T-cell (primary cell): Measurements from ENCODE around the gene KCNJ6. TPM values are rescaled to one million over a fixed set of nuclear protein-coding genes. Genes with fewer than 3 reads are reported as not detected.

ENCODE experiments used
- ATAC-seq, 4 experiments: fragments of 200-7000 bp in 3 of 4; fragments of 150-1000 bp in 1 of 4; cut with Tn5 transposase; replicated peaks in 1 of 4; 1 replicate in 3 of 4; 2 replicates in 1 of 4; pipeline ENCODE4 v1.10.0; 2021; ENCODE audit warnings: moderate library complexity in 3 of 4, mild to moderate bottlenecking in 2 of 4, moderate number of reproducible peaks in 1 of 4
- CTCF ChIA-PET, 2 donors: fragments of 300-600 bp; sonication (Branson Sonifier 250); formaldehyde crosslinking; loops; one replicate each; lab custom pipeline; 2022; ENCODE audit warnings: antibody characterized with exemption in 2 of 2; lab: Charles Lee
- POLR2A ChIA-PET, 2 donors: fragments of 300-600 bp; sonication (Branson Sonifier 250); formaldehyde crosslinking; loops; one replicate each; lab custom pipeline; 2022; ENCODE audit warnings: antibody characterized with exemption in 2 of 2; lab: Charles Lee
- DNase-seq, 35 experiments: peaks; one replicate each; pipeline versions ENCODE4 v3.0.0 to v3.0.0-alpha.2; 2013 to 2023
- H3K27ac ChIP-seq: one replicate; pipeline ENCODE4 v1.5.1; 2013; ENCODE audit warnings: low read length
- H3K27me3 ChIP-seq, 2 experiments: replicated peaks in 1 of 2; 1 replicate in 1 of 2; 2 replicates in 1 of 2; pipeline versions ENCODE4 v1.6.1 to v1.7.0; 2013; ENCODE audit warnings: low read length in 1 of 2, mixed read lengths in 1 of 2; ENCODE audit not compliant: control insufficient read depth in 2 of 2, insufficient read depth in 2 of 2; ENCODE audit errors: extremely low read depth in 1 of 2
- H3K36me3 ChIP-seq, 2 donors: 1 replicate in 1 of 2; 2 replicates in 1 of 2; pipeline versions ENCODE4 v1.6.1 to v1.7.0; 2013; ENCODE audit warnings: low read length in 1 of 2; ENCODE audit not compliant: control insufficient read depth in 2 of 2, insufficient read depth in 1 of 2; ENCODE audit errors: extremely low read depth in 1 of 2
- H3K4me1 ChIP-seq, 2 experiments: 1 replicate in 1 of 2; 2 replicates in 1 of 2; pipeline versions ENCODE4 v1.6.1 to v1.7.0; 2013; ENCODE audit warnings: low read length in 2 of 2, mixed read lengths in 1 of 2; ENCODE audit not compliant: insufficient read depth in 2 of 2, control insufficient read depth in 1 of 2; ENCODE audit errors: extremely low read depth in 1 of 2
- H3K4me3 ChIP-seq, 2 donors: 1 replicate in 1 of 2; 2 replicates in 1 of 2; pipeline versions ENCODE4 v1.5.1 to v1.7.0; 2013; ENCODE audit warnings: mild to moderate bottlenecking in 2 of 2, low read length in 1 of 2, moderate library complexity in 1 of 2; ENCODE audit not compliant: control insufficient read depth in 1 of 2; ENCODE audit errors: extremely low read depth in 1 of 2
- H3K9me3 ChIP-seq: 2 replicates; pipeline ENCODE4 v1.7.0; 2013
- H3K27ac Mint-ChIP-seq, 2 donors: one replicate each; pipeline ENCODE4 v1.8.0; 2020 to 2021; ENCODE audit warnings: mild to moderate bottlenecking in 2 of 2, mixed read lengths in 2 of 2
- H3K27me3 Mint-ChIP-seq, 2 donors: one replicate each; pipeline ENCODE4 v1.8.0; 2021 to 2022; ENCODE audit warnings: mixed read lengths in 2 of 2
- H3K36me3 Mint-ChIP-seq: one replicate; pipeline ENCODE4 v1.8.0; 2021; ENCODE audit warnings: mixed read lengths
- H3K4me1 Mint-ChIP-seq, 3 donors: one replicate each; pipeline ENCODE4 v1.8.0; 2020 to 2022; ENCODE audit warnings: mixed read lengths in 3 of 3, mild to moderate bottlenecking in 1 of 3
- H3K4me3 Mint-ChIP-seq, 3 donors: one replicate each; pipeline ENCODE4 v1.8.0; 2020 to 2022; ENCODE audit warnings: mild to moderate bottlenecking in 3 of 3, mixed read lengths in 3 of 3, moderate library complexity in 3 of 3
- H3K9me3 Mint-ChIP-seq, 3 donors: one replicate each; pipeline ENCODE4 v1.8.0; 2020 to 2022; ENCODE audit warnings: mixed read lengths in 3 of 3
- WGBS: methylation state at CpG from one replicate; pipeline ENCODE4 v1.1.5; 2013; ENCODE audit warnings: missing lambda C conversion rate; ENCODE audit not compliant: insufficient coverage; 5-methylcytosine and 5-hydroxymethylcytosine counted together
- total RNA-seq, 35 experiments: library from RNA in 6 of 35; stranded (reverse) in 6 of 35; fragments of 120-200 nt in 1 of 35; gene quantifications; one replicate each; pipeline versions ENCODE4 v1.2.1 to v1.2.4 and lab custom pipeline; 2013 to 2026

KCNJ6 gene
- total RNA-seq, 5 donors from 2014 or later (not counting 1 experiment from before 2014, with no cell fraction given), result not detected

DNA sequence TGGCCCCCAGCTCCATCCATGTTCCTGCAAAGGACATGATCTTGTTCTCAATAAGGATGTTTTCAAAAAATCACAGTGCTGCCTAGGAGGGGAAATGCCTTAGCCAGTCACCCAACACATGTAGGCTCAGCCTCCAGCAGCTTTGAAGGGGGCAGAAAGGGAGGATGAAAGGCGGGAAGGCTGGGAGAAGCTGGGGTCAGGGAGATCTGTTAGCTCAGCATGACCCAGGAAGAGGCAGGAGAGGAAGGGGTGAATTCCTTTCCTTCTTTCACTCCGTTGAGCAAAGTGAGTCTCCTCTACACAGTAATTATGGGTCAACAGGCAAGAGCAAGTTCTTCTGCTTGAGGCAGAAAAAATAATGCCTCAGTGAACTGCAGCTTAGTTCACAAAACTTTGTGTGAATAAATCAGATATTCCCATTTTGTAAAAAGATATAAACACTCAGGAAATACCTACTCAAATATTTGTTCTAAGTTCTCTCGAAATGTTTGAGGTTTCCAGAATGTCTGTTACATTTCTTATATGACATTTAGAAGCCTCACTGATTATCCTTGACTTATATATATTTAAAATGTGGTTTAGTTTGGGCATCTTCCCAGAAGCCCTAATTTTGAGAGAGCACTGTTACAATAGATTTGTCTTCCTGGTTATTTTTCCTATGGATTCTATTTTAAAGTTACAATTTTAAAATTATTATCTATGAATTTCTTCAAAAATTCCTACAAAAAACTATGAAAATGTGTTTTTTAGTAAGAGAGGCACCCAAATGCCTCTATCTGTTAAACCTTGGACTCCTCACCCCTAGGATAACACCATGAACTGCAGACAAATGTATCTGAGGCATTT lies 116.8 kb downstream of the KCNJ6 start:
- peaks cover 0 to under 1% (median under 1%) of the 10 kb centered on the region in 3 donors for H3K9me3 Mint-ChIP-seq
- no peaks in the 10 kb centered on the region for H3K9me3 ChIP-seq
- no peak overlapping the region for H3K27ac ChIP-seq
- ChIA-PET CTCF (no interaction called here), POLR2A (no interaction called here)
- peaks cover 18 to 20% of the 10 kb centered on the region in 2 donors for H3K27me3 Mint-ChIP-seq
- WGBS, result no CpG with 5 or more reads among the region's 3 CpGs
- H3K4me1 ChIP-seq, result no peaks in the 10 kb centered on the region
- DNase-seq (no peak), ATAC-seq (no peak)
- no peak overlapping the region for H3K4me3 Mint-ChIP-seq
- no peaks in the 10 kb centered on the region for H3K4me1 Mint-ChIP-seq
- no peak overlapping the region for H3K4me3 ChIP-seq
- no peaks in the 10 kb centered on the region for H3K36me3 Mint-ChIP-seq
- H3K27ac Mint-ChIP-seq, result no peak overlapping the region
- H3K36me3 ChIP-seq, result no peaks in the 10 kb centered on the region
- H3K27me3 ChIP-seq, result peaks cover 0 to 11% of the 10 kb centered on the region in 2 experiments

DNA sequence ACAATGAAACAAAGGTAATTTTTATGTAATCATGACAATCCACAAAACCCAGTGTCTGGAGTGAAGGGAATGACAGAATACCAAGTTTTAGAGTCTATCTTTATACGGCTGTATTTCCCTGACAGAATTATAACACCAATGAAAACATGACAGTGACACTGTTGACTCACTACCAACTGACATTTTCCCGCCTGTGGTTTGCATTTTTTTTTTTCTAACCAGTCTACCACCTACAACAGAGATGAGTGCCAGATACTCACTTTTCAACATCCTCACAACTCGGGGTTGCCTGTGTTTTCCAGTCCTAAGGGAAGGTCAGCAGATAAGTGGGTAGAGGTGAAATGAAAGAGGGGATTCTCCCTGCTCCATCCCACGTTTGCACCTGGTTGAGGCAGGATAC lies 118.9 kb downstream of the KCNJ6 start:
- Histone ChIP-seq H3K4me1 (no peaks in the 10 kb centered on the region), H3K36me3 (no peaks in the 10 kb centered on the region), H3K27ac (no peak overlapping the region), H3K9me3 (no peaks in the 10 kb centered on the region), H3K27me3 (peaks cover 0 to 7% of the 10 kb centered on the region in 2 experiments), H3K4me3 (no peak overlapping the region)
- Mint-ChIP-seq H3K4me1 (no peaks in the 10 kb centered on the region), H3K27ac (no peak overlapping the region), H3K4me3 (no peak overlapping the region), H3K9me3 (no peaks in the 10 kb centered on the region), H3K27me3 (peaks cover 14 to 15% of the 10 kb centered on the region in 2 donors), H3K36me3 (no peaks in the 10 kb centered on the region)
- POLR2A ChIA-PET, result no interaction called here
- ATAC-seq (no peak), DNase-seq (no peak)
- CTCF ChIA-PET, result no interaction called here
- no CpG with 5 or more reads among the region's 4 CpGs for WGBS

DNA sequence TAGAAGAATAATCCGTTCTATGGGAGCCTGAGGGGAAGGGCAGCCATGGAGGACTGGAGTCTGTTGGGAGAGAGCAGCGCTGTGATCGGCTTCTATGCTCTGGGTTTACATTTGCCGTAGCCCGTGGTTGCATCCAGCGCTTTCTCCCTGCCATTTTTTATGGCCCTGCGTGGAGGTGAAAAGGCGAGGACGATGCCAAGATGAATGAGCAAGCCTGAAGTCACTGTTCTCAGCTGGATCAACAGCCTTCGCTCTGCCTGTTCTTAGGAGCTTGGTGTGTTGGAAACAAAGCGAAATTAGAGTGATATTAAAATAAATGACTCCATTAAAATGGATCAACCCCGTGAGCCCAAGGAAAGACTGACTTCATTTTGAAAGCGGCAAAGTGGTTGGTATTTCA lies 120.2 kb downstream of the KCNJ6 start:
- Histone ChIP-seq H3K27me3 (peaks cover 0 to 3% of the 10 kb centered on the region in 2 experiments), H3K4me3 (no peak overlapping the region), H3K4me1 (no peaks in the 10 kb centered on the region), H3K36me3 (no peaks in the 10 kb centered on the region), H3K27ac (no peak overlapping the region), H3K9me3 (no peaks in the 10 kb centered on the region)
- Mint-ChIP-seq H3K4me1 (no peaks in the 10 kb centered on the region), H3K36me3 (no peaks in the 10 kb centered on the region), H3K9me3 (no peaks in the 10 kb centered on the region), H3K4me3 (no peak overlapping the region), H3K27ac (no peak overlapping the region), H3K27me3 (peaks cover 10% of the 10 kb centered on the region in 2 donors)
- ATAC-seq, result no peak
- ChIA-PET CTCF (no interaction called here), POLR2A (no interaction called here)
- WGBS, result 90% methylated on average over 13 of the region's 13 CpGs
- no peak for DNase-seq

DNA sequence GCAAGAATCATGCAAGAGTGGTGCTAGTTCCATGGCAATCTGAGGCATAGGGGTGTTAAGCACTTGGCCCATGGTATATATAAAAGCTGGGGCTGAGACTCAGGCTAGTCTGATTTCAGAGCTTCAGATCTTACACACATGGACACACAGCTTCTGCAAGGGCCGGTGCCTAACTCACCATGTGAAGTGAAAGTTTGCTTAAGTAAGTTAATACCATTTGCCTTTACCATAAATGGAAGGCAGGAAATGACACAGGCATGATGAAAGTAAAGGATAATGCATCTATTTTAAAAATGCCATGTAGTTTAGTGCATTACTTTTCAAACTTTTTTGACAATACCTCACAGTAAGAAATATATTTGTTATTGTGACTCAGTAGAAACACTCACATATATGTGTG lies 122.6 kb downstream of the KCNJ6 start:
- Mint-ChIP-seq H3K36me3 (no peaks in the 10 kb centered on the region), H3K9me3 (no peaks in the 10 kb centered on the region), H3K4me1 (no peaks in the 10 kb centered on the region), H3K4me3 (no peak overlapping the region), H3K27me3 (peaks cover 5 to 6% of the 10 kb centered on the region in 2 donors), H3K27ac (no peak overlapping the region)
- Histone ChIP-seq H3K4me1 (no peaks in the 10 kb centered on the region), H3K27me3 (no peaks in the 10 kb centered on the region), H3K27ac (no peak overlapping the region), H3K9me3 (no peaks in the 10 kb centered on the region), H3K36me3 (no peaks in the 10 kb centered on the region), H3K4me3 (no peak overlapping the region)
- DNase-seq, result no peak
- ChIA-PET CTCF (no interaction called here), POLR2A (no interaction called here)
- WGBS, result no CpG with 5 or more reads among the region's 1 CpG
- ATAC-seq, result no peak

DNA sequence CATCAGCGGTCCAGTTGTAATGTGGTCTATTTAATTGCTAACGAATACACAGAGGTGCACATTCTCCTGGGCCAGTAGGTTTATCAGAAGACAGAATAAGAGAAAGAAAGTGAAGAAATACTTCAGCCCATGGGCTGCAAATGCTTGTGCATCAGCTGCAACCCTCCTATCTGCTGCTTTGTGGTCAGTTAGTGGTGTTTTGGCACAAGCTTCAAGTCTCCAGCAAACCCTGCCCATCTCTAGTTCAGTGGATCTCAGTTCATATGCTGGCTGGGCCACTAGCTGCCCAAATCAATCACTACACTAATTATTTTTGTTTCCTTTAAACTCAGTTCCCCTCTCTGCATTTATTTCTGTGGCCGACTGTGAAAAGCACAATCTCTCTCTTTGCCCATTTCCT lies 124.2 kb downstream of the KCNJ6 start:
- DNase-seq (no peak), ATAC-seq (no peak)
- Mint-ChIP-seq H3K36me3 (no peaks in the 10 kb centered on the region), H3K4me1 (no peaks in the 10 kb centered on the region), H3K9me3 (no peaks in the 10 kb centered on the region), H3K4me3 (no peak overlapping the region), H3K27ac (no peak overlapping the region), H3K27me3 (peaks cover 4 to 6% of the 10 kb centered on the region in 2 donors)
- Histone ChIP-seq H3K27me3 (no peaks in the 10 kb centered on the region), H3K36me3 (no peaks in the 10 kb centered on the region), H3K4me3 (no peak overlapping the region), H3K9me3 (no peaks in the 10 kb centered on the region), H3K4me1 (no peaks in the 10 kb centered on the region), H3K27ac (no peak overlapping the region)
- no CpG with 5 or more reads among the region's 3 CpGs for WGBS
- CTCF ChIA-PET, result no interaction called here
- POLR2A ChIA-PET, result no interaction called here

DNA sequence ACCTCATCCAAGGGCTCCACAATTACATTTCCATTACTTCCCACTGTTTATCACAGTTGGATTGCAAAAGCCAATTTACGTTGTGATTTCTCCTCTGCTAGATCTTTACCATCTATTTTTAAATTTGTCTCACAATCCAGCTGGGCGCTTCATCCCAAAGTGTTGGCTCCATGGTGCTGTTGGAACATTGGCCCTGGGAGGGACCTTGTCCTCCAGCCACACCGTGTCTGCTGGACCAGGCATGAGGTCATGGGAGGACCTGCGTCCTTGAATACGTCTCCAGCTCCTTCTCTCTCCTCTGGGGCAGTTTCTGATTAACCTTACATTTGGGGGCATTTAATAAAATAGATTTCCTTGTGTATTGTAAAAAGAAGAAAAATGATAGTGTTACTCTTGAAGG lies 125.4 kb downstream of the KCNJ6 start:
- Mint-ChIP-seq H3K36me3 (no peaks in the 10 kb centered on the region), H3K9me3 (no peaks in the 10 kb centered on the region), H3K4me3 (no peak overlapping the region), H3K4me1 (no peaks in the 10 kb centered on the region), H3K27ac (no peak overlapping the region), H3K27me3 (peaks cover 4 to 5% of the 10 kb centered on the region in 2 donors)
- no peak for DNase-seq
- no peak overlapping the region for H3K27ac ChIP-seq
- CTCF ChIA-PET, result no interaction called here
- 82% methylated on average over 2 of the region's 5 CpGs for WGBS
- POLR2A ChIA-PET, result no interaction called here
- no peaks in the 10 kb centered on the region for H3K36me3 ChIP-seq
- ATAC-seq, result no peak
- H3K27me3 ChIP-seq, result no peaks in the 10 kb centered on the region
- H3K9me3 ChIP-seq, result no peaks in the 10 kb centered on the region
- no peak overlapping the region for H3K4me3 ChIP-seq
- no peaks in the 10 kb centered on the region for H3K4me1 ChIP-seq
